ENCODE results near the gene KLHL21.
A peak's percentile ranks its signal among the peaks of the same experiment; 100 is the strongest.

Gene KLHL21

GRCh38 chr1:6635161-6635909, 32.7 kb upstream of the KLHL21 start:
- Histone ChIP-seq H3K4me1 (ENCODE audit: control insufficient read depth, insufficient read depth, low read length, unreplicated experiment) (peaks cover 6% of the 10 kb centered on the region), H3K36me3 (ENCODE audit: insufficient read depth, low read length) (peaks cover 11% of the 10 kb centered on the region; the same call in 1 of the 2 replicates), H3K79me2 (ENCODE audit: control insufficient read depth, insufficient read depth, low read length, unreplicated experiment) (no peaks in the 10 kb centered on the region), H2AFZ (ENCODE audit: low read length, unreplicated experiment) (no peak overlapping the region), H3K4me3 (ENCODE audit: low read depth, low read length) (no peak overlapping the region), H3K27me3 (ENCODE audit: insufficient read depth, low read length) (no peaks in the 10 kb centered on the region), H3K27ac (ENCODE audit: low read depth, low read length) (no peak overlapping the region)

GRCh38 chr1:6634371-6635052, 31.8 kb upstream of the KLHL21 start:
- no peaks in the 10 kb centered on the region for H3K27me3 ChIP-seq (ENCODE audit: insufficient read depth, low read length)
- H3K4me1 ChIP-seq (ENCODE audit: control insufficient read depth, insufficient read depth, low read length, unreplicated experiment) = peaks cover 6% of the 10 kb centered on the region
- peaks cover 8% of the 10 kb centered on the region; the same call in 1 of the 2 replicates for H3K36me3 ChIP-seq (ENCODE audit: insufficient read depth, low read length)
- no peak overlapping the region for H3K27ac ChIP-seq (ENCODE audit: low read depth, low read length)
- H3K79me2 ChIP-seq (ENCODE audit: control insufficient read depth, insufficient read depth, low read length, unreplicated experiment) = no peaks in the 10 kb centered on the region
- H3K4me3 ChIP-seq (ENCODE audit: low read depth, low read length) = no peak overlapping the region
- no peak overlapping the region for H2AFZ ChIP-seq (ENCODE audit: low read length, unreplicated experiment)

GRCh38 chr1:6632588-6633514, 30.2 kb upstream of the KLHL21 start:
- Histone ChIP-seq H3K4me1 (ENCODE audit: control insufficient read depth, insufficient read depth, low read length, unreplicated experiment) (peaks cover 3% of the 10 kb centered on the region), H3K27me3 (ENCODE audit: insufficient read depth, low read length) (no peaks in the 10 kb centered on the region), H3K4me3 (ENCODE audit: low read depth, low read length) (no peak overlapping the region), H3K27ac (ENCODE audit: low read depth, low read length) (no peak overlapping the region), H2AFZ (ENCODE audit: low read length, unreplicated experiment) (no peak overlapping the region), H3K79me2 (ENCODE audit: control insufficient read depth, insufficient read depth, low read length, unreplicated experiment) (peaks cover 8% of the 10 kb centered on the region), H3K36me3 (ENCODE audit: insufficient read depth, low read length) (peaks cover 13% of the 10 kb centered on the region; the same call in 1 of the 2 replicates)

GRCh38 chr1:6631058-6631457, 28.4 kb upstream of the KLHL21 start:
- no peak overlapping the region for H3K4me3 ChIP-seq (ENCODE audit: low read depth, low read length)
- no peaks in the 10 kb centered on the region for H3K27me3 ChIP-seq (ENCODE audit: insufficient read depth, low read length)
- no peak overlapping the region for H3K27ac ChIP-seq (ENCODE audit: low read depth, low read length)
- H2AFZ ChIP-seq (ENCODE audit: low read length, unreplicated experiment) = no peak overlapping the region
- no peaks in the 10 kb centered on the region for H3K4me1 ChIP-seq (ENCODE audit: control insufficient read depth, insufficient read depth, low read length, unreplicated experiment)
- H3K79me2 ChIP-seq (ENCODE audit: control insufficient read depth, insufficient read depth, low read length, unreplicated experiment) = peaks cover 25% of the 10 kb centered on the region
- H3K36me3 ChIP-seq (ENCODE audit: insufficient read depth, low read length) = peaks cover 7% of the 10 kb centered on the region; the same call in 1 of the 2 replicates

- Histone ChIP-seq H3K27ac (ENCODE audit: low read depth, low read length) (no peak overlapping the region), H3K79me2 (ENCODE audit: control insufficient read depth, insufficient read depth, low read length, unreplicated experiment) (peaks cover 29% of the 10 kb centered on the region), H3K4me1 (ENCODE audit: control insufficient read depth, insufficient read depth, low read length, unreplicated experiment) (no peaks in the 10 kb centered on the region), H3K4me3 (ENCODE audit: low read depth, low read length) (no peak overlapping the region), H3K36me3 (ENCODE audit: insufficient read depth, low read length) (peaks cover 7% of the 10 kb centered on the region; the same call in 1 of the 2 replicates), H3K27me3 (ENCODE audit: insufficient read depth, low read length) (no peaks in the 10 kb centered on the region), H2AFZ (ENCODE audit: low read length, unreplicated experiment) (no peak overlapping the region)
Measured at GRCh38 chr1:6630027-6630426, 27.4 kb upstream of the KLHL21 start.

GRCh38 chr1:6628971-6629479, 26.4 kb upstream of the KLHL21 start:
- Histone ChIP-seq H3K79me2 (ENCODE audit: control insufficient read depth, insufficient read depth, low read length, unreplicated experiment) (peaks cover 29% of the 10 kb centered on the region), H3K4me1 (ENCODE audit: control insufficient read depth, insufficient read depth, low read length, unreplicated experiment) (peaks cover 6% of the 10 kb centered on the region), H3K4me3 (ENCODE audit: low read depth, low read length) (no peak overlapping the region), H3K36me3 (ENCODE audit: insufficient read depth, low read length) (peaks cover 8% of the 10 kb centered on the region; the same call in 1 of the 2 replicates), H2AFZ (ENCODE audit: low read length, unreplicated experiment) (no peak overlapping the region), H3K27me3 (ENCODE audit: insufficient read depth, low read length) (no peaks in the 10 kb centered on the region), H3K27ac (ENCODE audit: low read depth, low read length) (no peak overlapping the region)

GRCh38 chr1:6627841-6628545, 25.3 kb upstream of the KLHL21 start:
- H3K4me1 ChIP-seq (ENCODE audit: control insufficient read depth, insufficient read depth, low read length, unreplicated experiment) = peaks cover 7% of the 10 kb centered on the region
- H3K79me2 ChIP-seq (ENCODE audit: control insufficient read depth, insufficient read depth, low read length, unreplicated experiment) = peaks cover 29% of the 10 kb centered on the region
- H2AFZ ChIP-seq (ENCODE audit: low read length, unreplicated experiment) = no peak overlapping the region
- no peak overlapping the region for H3K4me3 ChIP-seq (ENCODE audit: low read depth, low read length)
- no peak overlapping the region for H3K27ac ChIP-seq (ENCODE audit: low read depth, low read length)
- H3K27me3 ChIP-seq (ENCODE audit: insufficient read depth, low read length) = no peaks in the 10 kb centered on the region
- peaks cover 11% of the 10 kb centered on the region; the same call in 1 of the 2 replicates for H3K36me3 ChIP-seq (ENCODE audit: insufficient read depth, low read length)

GRCh38 chr1:6627031-6627430, 24.4 kb upstream of the KLHL21 start:
- H3K36me3 ChIP-seq (ENCODE audit: insufficient read depth, low read length) = peaks cover 11% of the 10 kb centered on the region; the same call in 1 of the 2 replicates
- H3K79me2 ChIP-seq (ENCODE audit: control insufficient read depth, insufficient read depth, low read length, unreplicated experiment) = peaks cover 29% of the 10 kb centered on the region
- peaks cover 7% of the 10 kb centered on the region for H3K4me1 ChIP-seq (ENCODE audit: control insufficient read depth, insufficient read depth, low read length, unreplicated experiment)

GRCh38 chr1:6625584-6626149, 23.0 kb upstream of the KLHL21 start:
- Histone ChIP-seq H3K4me3 (ENCODE audit: low read depth, low read length) (peak overlapping the region; percentile 90), H3K36me3 (ENCODE audit: insufficient read depth, low read length) (peaks cover 11% of the 10 kb centered on the region; the same call in 1 of the 2 replicates), H2AFZ (ENCODE audit: low read length, unreplicated experiment) (no peak overlapping the region), H3K4me1 (ENCODE audit: control insufficient read depth, insufficient read depth, low read length, unreplicated experiment) (peaks cover 7% of the 10 kb centered on the region), H3K79me2 (ENCODE audit: control insufficient read depth, insufficient read depth, low read length, unreplicated experiment) (peaks cover 29% of the 10 kb centered on the region), H3K27me3 (ENCODE audit: insufficient read depth, low read length) (no peaks in the 10 kb centered on the region), H3K27ac (ENCODE audit: low read depth, low read length) (peak overlapping the region; percentile 72)

More at GRCh38 chr1:6627031-6627430, 24.4 kb upstream of the KLHL21 start:
- Histone ChIP-seq H3K27ac (ENCODE audit: low read depth, low read length) (no peak overlapping the region), H3K27me3 (ENCODE audit: insufficient read depth, low read length) (no peaks in the 10 kb centered on the region), H3K4me3 (ENCODE audit: low read depth, low read length) (no peak overlapping the region; the same call in 1 of the 2 replicates), H2AFZ (ENCODE audit: low read length, unreplicated experiment) (no peak overlapping the region)
